Measurements from ENCODE around the gene CLCN1.

- TF ChIP-seq CTCF (conservative IDR thresholded peaks at IDR 0.05 in 1 of 2, IDR thresholded peaks at IDR 0.05 in 1 of 2; ENCODE audit: extremely low read depth in 1 of 2, insufficient read depth in 1 of 2, low read depth in 1 of 2, low read length in 2 of 2) (no peak), EZH2 (IDR thresholded peaks at IDR 0.05; ENCODE audit: borderline replicate concordance, low read length) (no peak)
Observed at GRCh38 chr7:143286522-143286890, 29.4 kb upstream of the CLCN1 start.

Measured in mammary epithelial cell (primary cell).